GM12878 (cell line): ENCODE measurements around the gene PDE6D. TPM values are rescaled to one million over a fixed set of nuclear protein-coding genes. Genes with fewer than 3 reads are reported as not detected.

Experiments
- ATF7 ChIP-seq: fragments of 450-650 bp; IDR thresholded peaks from 2 replicates; pipeline ENCODE4 v1.6.1; 2016; ENCODE audit warnings: low read depth, mild to moderate bottlenecking
- CREB1 ChIP-seq: IDR thresholded peaks from 2 replicates; pipeline ENCODE4 v1.6.1; 2012; ENCODE audit warnings: low read depth, mild to moderate bottlenecking, inconsistent platforms
- E2F4 ChIP-seq: IDR thresholded peaks from 2 replicates; pipeline ENCODE4 v1.6.1; 2012; ENCODE audit warnings: low read depth, low read length, improper control_type of control experiment
- E2F8 ChIP-seq: fragments of 450-650 bp; IDR thresholded peaks from 2 replicates; pipeline ENCODE4 v1.6.1; 2018; ENCODE audit warnings: mild to moderate bottlenecking, low read depth, moderate library complexity; ENCODE audit not compliant: partially characterized antibody
- ETV6 ChIP-seq, 2 experiments: fragments of 450-650 bp in 1 of 2; IDR thresholded peaks in 1 of 2; conservative IDR thresholded peaks in 1 of 2; 2 replicates each; pipeline ENCODE4 v1.6.1; 2014; ENCODE audit warnings: antibody characterized with exemption in 1 of 2, borderline replicate concordance in 1 of 2, low read depth in 1 of 2, mild to moderate bottlenecking in 1 of 2, moderate library complexity in 1 of 2
- NR2C2 ChIP-seq: IDR thresholded peaks from 2 replicates; pipeline ENCODE4 v1.6.1; 2011; ENCODE audit warnings: borderline replicate concordance, low read depth; ENCODE audit not compliant: control insufficient read depth, insufficient read length
- YBX1 ChIP-seq: fragments of 450-650 bp; IDR thresholded peaks from 2 replicates; pipeline ENCODE4 v1.6.1; 2016; ENCODE audit warnings: antibody characterized with exemption
- ZNF274 ChIP-seq: IDR thresholded peaks from one replicate; pipeline ENCODE4 v1.8.0; 2011; ENCODE audit not compliant: insufficient read length, insufficient read depth
- polyA plus RNA-seq, 11 experiments: library from polyadenylated mRNA; depleted of rRNA in 4 of 11; unstranded in 6 of 11; stranded (reverse) in 5 of 11; fragments of >200 nt; fragmentation: Nextera tagmentation in 4 of 11; fragmentation: Illumina TruSeq in 1 of 11; extraction: Ambion mirVana in 4 of 11; extraction: Trizol in 1 of 11; gene quantifications; 1 replicate in 1 of 11; 2 replicates in 10 of 11; pipeline versions ENCODE4 v1.2.1 to v1.2.3, GENCODE V29; 2011 to 2016; ENCODE audit warnings: inconsistent platforms in 2 of 11, missing spikeins in 2 of 11, low read depth in 1 of 11
- total RNA-seq, 4 experiments: library from RNA; depleted of rRNA in 3 of 4; stranded (reverse); fragments of >200 nt in 3 of 4; fragmentation: Illumina TruSeq in 1 of 4; extraction: Trizol in 1 of 4; gene quantifications; 2 replicates each; pipeline versions ENCODE4 v1.2.1 to v1.2.3, GENCODE V29; 2013 to 2021

PDE6D gene
- total and polyA plus RNA-seq, 10 of the 15 experiments (the other 5 are each of a cell fraction or from before 2014, with no cell fraction given): 8.2 to 69.4 (median 56.2) TPM

- TF ChIP-seq E2F8: no peak
- TF ChIP-seq ETV6 (conservative IDR thresholded peaks at IDR 0.05 in 1 of 2, IDR thresholded peaks at IDR 0.05 in 1 of 2; ENCODE audit: borderline replicate concordance in 1 of 2, low read depth in 1 of 2): no peak
- no peak for TF ChIP-seq NR2C2
- TF ChIP-seq ATF7: no peak
- no peak for TF ChIP-seq CREB1
- TF ChIP-seq ZNF274: no peak
- TF ChIP-seq E2F4: no peak
- no peak for TF ChIP-seq YBX1
These were observed 70.9 kb downstream of the PDE6D start (continued) for GRCh38 chr2:231709981-231710798.
